OCI-LY7 (cell line): ENCODE data around the gene RPL37. TPM values are rescaled to one million over a fixed set of nuclear protein-coding genes. Genes with fewer than 3 reads are reported as not detected.

Experiments
- BruUV-seq: library from RNA; stranded (reverse); fragments of 400-500 nt; replicated peaks from 2 replicates; lab custom pipeline; 2021; lab: Mats Ljungman, UMichigan
- CTCF ChIA-PET: fragments of 300-600 bp; sonication (Branson Sonifier 250); formaldehyde crosslinking; loops from one replicate; lab custom pipeline; 2022; ENCODE audit warnings: antibody characterized with exemption; ENCODE audit not compliant: unreplicated experiment; lab: Charles Lee
- POLR2A ChIA-PET: fragments of 300-600 bp; sonication (Branson Sonifier 250); formaldehyde crosslinking; loops from one replicate; lab custom pipeline; 2022; ENCODE audit warnings: antibody characterized with exemption; lab: Charles Lee
- DNase-seq: peaks from one replicate; pipeline ENCODE4 v3.0.0-alpha.2; 2015; ENCODE audit warnings: low spot score
- H2AFZ ChIP-seq: fragments of 200-600 bp; sonication (generic), shearing (Covaris generic); 2 replicates; pipeline ENCODE4 v1.6.1; 2014; ENCODE audit warnings: mild to moderate bottlenecking, antibody characterized with exemption, low read length, moderate library complexity
- H3K27ac ChIP-seq: fragments of 200-600 bp; sonication (generic); 2 replicates; pipeline ENCODE4 v1.5.1; 2014; ENCODE audit warnings: mixed run types, low read depth, mild to moderate bottlenecking, moderate library complexity, low read length, inconsistent platforms; ENCODE audit not compliant: poor library complexity, severe bottlenecking
- H3K36me3 ChIP-seq: fragments of 200-600 bp; sonication (generic); 2 replicates; pipeline ENCODE4 v1.6.1; 2014; ENCODE audit warnings: mild to moderate bottlenecking, antibody characterized with exemption, low read length, moderate library complexity, mixed read lengths; ENCODE audit not compliant: insufficient read depth
- H3K4me1 ChIP-seq: fragments of 200-600 bp; sonication (generic); 2 replicates; pipeline ENCODE4 v1.5.1; 2014; ENCODE audit warnings: mild to moderate bottlenecking, low read length; ENCODE audit not compliant: insufficient read depth, poor library complexity, severe bottlenecking
- H3K4me2 ChIP-seq: fragments of 200-600 bp; sonication (generic); 2 replicates; pipeline ENCODE4 v1.6.1; 2014; ENCODE audit warnings: mild to moderate bottlenecking, low read length
- H3K4me3 ChIP-seq: fragments of 200-600 bp; sonication (generic); 2 replicates; pipeline ENCODE4 v1.5.1; 2014; ENCODE audit warnings: mild to moderate bottlenecking, low read depth, low read length; ENCODE audit not compliant: poor library complexity, severe bottlenecking
- H3K79me2 ChIP-seq: fragments of 200-600 bp; sonication (generic); 2 replicates; pipeline ENCODE4 v1.6.1; 2016; ENCODE audit warnings: low read depth, mild to moderate bottlenecking, low read length, moderate library complexity, mixed read lengths; ENCODE audit not compliant: insufficient read depth
- H3K9me2 ChIP-seq: fragments of 200-600 bp; sonication (generic); 2 replicates; pipeline ENCODE4 v1.6.1; 2016; ENCODE audit warnings: mild to moderate bottlenecking, low read length, mixed read lengths; ENCODE audit not compliant: insufficient read depth
- H3K9me3 ChIP-seq: fragments of 200-600 bp; sonication (generic); 2 replicates; pipeline ENCODE4 v1.6.1; 2014; ENCODE audit warnings: mild to moderate bottlenecking, mixed run types, low read length, mixed read lengths
- H4K20me1 ChIP-seq: fragments of 200-600 bp; sonication (generic); 2 replicates; pipeline ENCODE4 v1.6.1; 2014; ENCODE audit warnings: mild to moderate bottlenecking, antibody characterized with exemption, low read length, moderate library complexity, mixed read lengths; ENCODE audit not compliant: insufficient read depth
- CTCF ChIP-seq: fragments of 200-600 bp; sonication (generic); conservative IDR thresholded peaks from 2 replicates; pipeline ENCODE4 v1.5.1; 2014; ENCODE audit warnings: mild to moderate bottlenecking, antibody characterized with exemption, low read length, moderate library complexity, mixed read lengths
- EZH2phosphoT487 ChIP-seq: fragments of 200-600 bp; sonication (generic); IDR thresholded peaks from 2 replicates; pipeline ENCODE4 v1.6.1; 2018; ENCODE audit warnings: low read depth, borderline replicate concordance, mild to moderate bottlenecking, mixed run types, antibody characterized with exemption, low read length, moderate library complexity, mixed read lengths
- intact Hi-C: fragments of 100-400 bp; cut with micrococcal nuclease; formaldehyde crosslinking; loops from one replicate; pipeline ENCODE4 v1.10.0; 2022; ENCODE audit not compliant: unreplicated experiment
- total RNA-seq, 2 experiments: library from RNA; depleted of rRNA in 1 of 2; stranded (reverse); fragments of >200 nt in 1 of 2; shearing (Covaris generic) in 1 of 2; gene quantifications; 2 replicates each; pipeline ENCODE4 v1.2.3, GENCODE V29; 2014 to 2022

RPL37 gene
- total RNA-seq, 2 experiments from 2014 or later, result 1,905 to 2,779 TPM

- Histone ChIP-seq H2AFZ (no peak overlapping the region), H3K79me2 (peaks cover 99% of the 10 kb centered on the region), H3K36me3 (peaks cover 40% of the 10 kb centered on the region), H3K4me1 (no peaks in the 10 kb centered on the region), H3K9me2 (no peaks in the 10 kb centered on the region), H4K20me1 (peaks cover 28% of the 10 kb centered on the region), H3K9me3 (peaks cover 15% of the 10 kb centered on the region), H3K27ac (no peak overlapping the region), H3K4me3 (no peak overlapping the region), H3K4me2 (no peak overlapping the region)
- CTCF ChIA-PET, result no interaction called here
- no peak for DNase-seq
- no TSS peak for BruUV-seq
- TF ChIP-seq EZH2phosphoT487, result no peak
- TF ChIP-seq CTCF, result no peak
- intact Hi-C loops, result no loop called here
- POLR2A ChIA-PET, result interaction anchor here (0.6 to 1.0 kb wide), 3 partner anchors 10 to 49 kb away, joined by 3 read pairs; no protein-coding TSS in a partner anchor
Observed at GRCh38 chr5:40784027-40784653, 50.9 kb downstream of the RPL37 start.

GRCh38 chr5:40781843-40782409 lies 53.1 kb downstream of the RPL37 start:
- no peak overlapping the region for H3K27ac ChIP-seq

More at GRCh38 chr5:40781843-40782409, 53.1 kb downstream of the RPL37 start:
- Histone ChIP-seq H3K9me3 (peaks cover 4% of the 10 kb centered on the region; the same call in 1 of the 2 replicates), H2AFZ (no peak overlapping the region), H3K9me2 (no peaks in the 10 kb centered on the region), H3K4me2 (no peak overlapping the region), H3K79me2 (peaks cover 88% of the 10 kb centered on the region), H4K20me1 (peaks cover 28% of the 10 kb centered on the region), H3K4me1 (no peaks in the 10 kb centered on the region), H3K4me3 (no peak overlapping the region), H3K36me3 (peaks cover 25% of the 10 kb centered on the region)
- no peak for DNase-seq
- ChIA-PET CTCF (no interaction called here), POLR2A (interaction anchor here (0.6 to 1.0 kb wide), 2 partner anchors 12 to 20 kb away, joined by 3 to 8 read pairs; no protein-coding TSS in a partner anchor)
- no TSS peak for BruUV-seq
- intact Hi-C loops, result no loop called here
- no peak for TF ChIP-seq EZH2phosphoT487
- no peak for TF ChIP-seq CTCF
